Brain microvascular endothelial cell (primary cell): ENCODE data around the gene NRROS.
"Not testable (repeated sequence)": the region's sequence is repeated elsewhere in the genome, so short reads cannot be mapped to it uniquely, and the experiment has no call there.

Source experiments
- DNase-seq: peaks from one replicate; pipeline ENCODE4 v3.0.0-alpha.2; 2020
- H3K27ac ChIP-seq: fragments of 250-450 bp; sonication (Bioruptor Pico); 2 replicates; pipeline ENCODE4 v1.5.1; 2020; ENCODE audit warnings: mild to moderate bottlenecking, moderate library complexity
- H3K27me3 ChIP-seq: fragments of 250-450 bp; sonication (Bioruptor Pico); replicated peaks from 2 replicates; pipeline ENCODE4 v1.5.1; 2020; ENCODE audit warnings: mild to moderate bottlenecking
- H3K36me3 ChIP-seq: fragments of 250-450 bp; sonication (Bioruptor Pico); replicated peaks from 2 replicates; pipeline ENCODE4 v1.5.1; 2020; ENCODE audit warnings: mild to moderate bottlenecking
- H3K4me3 ChIP-seq: 2 replicates; pipeline ENCODE4 v1.5.1; 2011; ENCODE audit warnings: low read depth, mild to moderate bottlenecking, control low read depth, low read length, moderate library complexity
- CTCF ChIP-seq: IDR thresholded peaks from 2 replicates; pipeline ENCODE4 v1.5.1; 2011; ENCODE audit warnings: low read depth, mild to moderate bottlenecking, moderate library complexity, low read length, control low read depth, inconsistent platforms; ENCODE audit errors: missing control alignments
- in situ Hi-C: cut with HindIII; loops from 2 replicates; pipeline ENCODE4 v1.10.0; 2017; ENCODE audit warnings: low sequenced_read_pairs, low pct_ligation_motif_present

Gene NRROS

GRCh38 chr3:196639483-196640296, at the start of gene NRROS:
Gene NRROS (plus strand): TSS chr3:196639694. CDS start chr3:196654540, 14,846 bp downstream.
- no peaks in the 10 kb centered on the region for H3K36me3 ChIP-seq
- H3K27ac ChIP-seq, result no peak within 1 kb of the TSS
- H3K27me3 ChIP-seq, result no peaks in the 10 kb centered on the region
- in situ Hi-C loops, result no loop called here
- TF ChIP-seq CTCF, result no peak
- DNase-seq, result peak; percentile 32
- peak within 1 kb of the TSS; percentile 57 for H3K4me3 ChIP-seq

GRCh38 chr3:196590279-196590678, 49.2 kb upstream of the NRROS start:
- H3K27ac ChIP-seq, result no peak overlapping the region
- TF ChIP-seq CTCF, result no peak
- H3K36me3 ChIP-seq, result peaks cover 4% of the 10 kb centered on the region
- DNase-seq, result no peak
- in situ Hi-C loops, result no loop called here
- no peaks in the 10 kb centered on the region for H3K27me3 ChIP-seq
- H3K4me3 ChIP-seq, result no peak overlapping the region

- H3K36me3 ChIP-seq, result no peaks in the 10 kb centered on the region
- no peak overlapping the region for H3K27ac ChIP-seq
- TF ChIP-seq CTCF, result no peak
- peaks cover 7% of the 10 kb centered on the region for H3K27me3 ChIP-seq
- DNase-seq, result no peak
- in situ Hi-C loops, result no loop called here
- H3K4me3 ChIP-seq, result no peak overlapping the region
Measured at GRCh38 chr3:196596355-196596754, 43.1 kb upstream of the NRROS start.

- H3K27ac ChIP-seq, DNase-seq, in situ Hi-C loops, H3K27me3 ChIP-seq, H3K4me3 ChIP-seq, H3K36me3 ChIP-seq: not testable (repeated sequence)
Measured at GRCh38 chr3:196597971-196598733, 41.3 kb upstream of the NRROS start.

GRCh38 chr3:196599734-196600128, 39.8 kb upstream of the NRROS start:
- Histone ChIP-seq H3K27ac (no peak overlapping the region), H3K4me3 (no peak overlapping the region), H3K27me3 (peaks cover 7% of the 10 kb centered on the region), H3K36me3 (no peaks in the 10 kb centered on the region)
- no peak for DNase-seq
- in situ Hi-C loops, result no loop called here
- TF ChIP-seq CTCF, result no peak

GRCh38 chr3:196600359-196600758, 39.1 kb upstream of the NRROS start:
- H3K27ac ChIP-seq, result no peak overlapping the region
- TF ChIP-seq CTCF, result no peak
- H3K36me3 ChIP-seq, result no peaks in the 10 kb centered on the region
- H3K27me3 ChIP-seq, result peaks cover 7% of the 10 kb centered on the region
- in situ Hi-C loops, result no loop called here
- DNase-seq, result no peak
- no peak overlapping the region for H3K4me3 ChIP-seq
